ENCODE data around the gene SMCO4. TPM values are rescaled to one million over a fixed set of nuclear protein-coding genes. Genes with fewer than 3 reads are reported as not detected.

SMCO4 gene
- total RNA-seq, 2 experiments from 2014 or later = 5.0 to 9.4 TPM

DNA sequence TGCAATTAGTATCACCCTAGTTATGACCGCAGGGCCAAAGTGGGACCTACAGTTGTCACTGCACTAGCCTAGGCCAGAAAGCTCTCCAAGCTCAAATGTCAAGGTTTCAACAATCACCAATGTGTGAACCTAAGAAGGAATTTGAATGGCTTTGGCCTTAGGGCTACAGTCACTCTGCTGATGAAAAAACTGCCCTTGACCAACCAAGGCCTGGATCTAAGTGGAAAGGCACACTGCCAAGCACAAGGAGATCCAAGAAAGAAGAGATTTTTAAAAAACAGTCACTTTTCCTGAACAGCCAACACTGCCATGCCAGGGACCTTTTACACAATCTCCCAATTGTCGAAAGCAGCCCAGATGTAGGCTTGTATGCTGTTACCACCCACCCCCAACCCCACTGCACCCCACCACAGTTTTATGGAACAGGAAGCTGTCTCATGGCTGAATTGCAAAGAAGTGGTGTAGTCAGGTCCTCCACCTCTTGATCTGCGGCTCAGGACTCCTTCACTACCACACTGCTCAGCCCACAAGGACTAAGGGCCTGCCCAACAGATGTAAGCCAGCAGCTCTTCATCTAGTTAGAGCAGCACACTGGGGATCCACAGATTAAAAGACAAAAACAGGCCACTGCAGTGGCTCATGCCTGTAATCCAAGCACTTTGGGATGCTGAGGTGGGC lies 32.9 kb downstream of the SMCO4 start:
- ChIA-PET POLR2A (no interaction called here), CTCF (no interaction called here)
- no peaks in the 10 kb centered on the region for H3K27me3 Mint-ChIP-seq
- peaks cover 8% of the 10 kb centered on the region for H3K4me1 Mint-ChIP-seq (ENCODE audit: low read depth)
- no peak overlapping the region for H3K27ac Mint-ChIP-seq
- peak; percentile 45 for ATAC-seq
- intact Hi-C loops (cut with micrococcal nuclease) = no loop called here
- H3K36me3 Mint-ChIP-seq (ENCODE audit: low read depth) = no peaks in the 10 kb centered on the region
- no peak overlapping the region for H3K4me3 Mint-ChIP-seq
- peaks cover 3% of the 10 kb centered on the region for H3K9me3 Mint-ChIP-seq
- TF ChIP-seq, protein P1, sequence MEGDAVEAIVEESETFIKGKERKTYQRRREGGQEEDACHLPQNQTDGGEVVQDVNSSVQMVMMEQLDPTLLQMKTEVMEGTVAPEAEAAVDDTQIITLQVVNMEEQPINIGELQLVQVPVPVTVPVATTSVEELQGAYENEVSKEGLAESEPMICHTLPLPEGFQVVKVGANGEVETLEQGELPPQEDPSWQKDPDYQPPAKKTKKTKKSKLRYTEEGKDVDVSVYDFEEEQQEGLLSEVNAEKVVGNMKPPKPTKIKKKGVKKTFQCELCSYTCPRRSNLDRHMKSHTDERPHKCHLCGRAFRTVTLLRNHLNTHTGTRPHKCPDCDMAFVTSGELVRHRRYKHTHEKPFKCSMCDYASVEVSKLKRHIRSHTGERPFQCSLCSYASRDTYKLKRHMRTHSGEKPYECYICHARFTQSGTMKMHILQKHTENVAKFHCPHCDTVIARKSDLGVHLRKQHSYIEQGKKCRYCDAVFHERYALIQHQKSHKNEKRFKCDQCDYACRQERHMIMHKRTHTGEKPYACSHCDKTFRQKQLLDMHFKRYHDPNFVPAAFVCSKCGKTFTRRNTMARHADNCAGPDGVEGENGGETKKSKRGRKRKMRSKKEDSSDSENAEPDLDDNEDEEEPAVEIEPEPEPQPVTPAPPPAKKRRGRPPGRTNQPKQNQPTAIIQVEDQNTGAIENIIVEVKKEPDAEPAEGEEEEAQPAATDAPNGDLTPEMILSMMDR (IDR thresholded peaks at IDR 0.05) = no peak
- DNase-seq = peak; percentile 8

DNA sequence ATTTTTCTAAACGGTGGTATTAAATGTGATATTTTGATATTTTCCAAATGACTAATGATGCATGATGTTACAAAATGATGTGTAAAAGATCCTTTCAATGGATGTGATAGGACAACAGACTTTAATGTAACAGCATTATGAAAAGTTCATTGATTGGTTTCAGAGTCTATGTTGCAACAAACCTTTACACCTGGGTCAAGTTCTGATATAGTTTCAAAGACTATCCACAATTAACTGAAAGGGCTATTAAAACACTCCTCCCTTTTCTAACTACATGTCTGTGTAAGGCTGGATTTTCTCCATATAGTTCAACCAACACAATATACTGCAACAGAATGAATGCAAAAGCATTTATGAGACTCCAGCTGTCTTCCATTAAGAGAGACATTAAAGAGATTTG lies 35.7 kb downstream of the SMCO4 start:
- no peak overlapping the region for H3K27ac Mint-ChIP-seq
- ChIA-PET CTCF (no interaction called here), POLR2A (no interaction called here)
- TF ChIP-seq, protein P1 (IDR thresholded peaks at IDR 0.05) = no peak
- H3K4me1 Mint-ChIP-seq (ENCODE audit: low read depth) = peaks cover 8% of the 10 kb centered on the region
- no peak overlapping the region for H3K4me3 Mint-ChIP-seq
- no peak for ATAC-seq
- no peaks in the 10 kb centered on the region for H3K36me3 Mint-ChIP-seq (ENCODE audit: low read depth)
- no peaks in the 10 kb centered on the region for H3K27me3 Mint-ChIP-seq
- peaks cover 5% of the 10 kb centered on the region for H3K9me3 Mint-ChIP-seq
- intact Hi-C loops (cut with micrococcal nuclease) = no loop called here
- no peak for DNase-seq

DNA sequence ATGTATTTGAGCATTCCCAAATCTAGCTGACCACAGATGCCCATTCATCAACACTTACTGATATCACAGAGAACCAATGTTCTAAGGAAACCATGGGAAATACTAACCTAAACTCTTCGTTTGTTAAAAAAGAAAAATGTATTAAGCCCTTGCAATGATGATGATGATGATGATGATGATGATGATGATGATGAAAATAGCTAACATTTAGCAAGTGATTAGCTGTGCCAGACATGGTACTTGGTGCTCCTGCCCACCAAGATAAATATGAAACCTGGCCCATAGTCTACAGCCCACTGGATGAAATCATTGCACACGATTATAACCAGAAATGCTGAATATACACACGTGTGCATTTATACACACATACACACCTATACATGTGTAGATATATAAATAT lies 37.5 kb downstream of the SMCO4 start:
- ChIA-PET POLR2A (no interaction called here), CTCF (no interaction called here)
- no peak for DNase-seq
- Mint-ChIP-seq H3K4me3 (no peak overlapping the region), H3K36me3 (ENCODE audit: low read depth) (no peaks in the 10 kb centered on the region), H3K4me1 (ENCODE audit: low read depth) (no peaks in the 10 kb centered on the region), H3K27ac (no peak overlapping the region), H3K9me3 (peaks cover 5% of the 10 kb centered on the region), H3K27me3 (no peaks in the 10 kb centered on the region)
- intact Hi-C loops (cut with micrococcal nuclease) = no loop called here
- TF ChIP-seq, protein P1 (IDR thresholded peaks at IDR 0.05) = no peak
- no peak for ATAC-seq

DNA sequence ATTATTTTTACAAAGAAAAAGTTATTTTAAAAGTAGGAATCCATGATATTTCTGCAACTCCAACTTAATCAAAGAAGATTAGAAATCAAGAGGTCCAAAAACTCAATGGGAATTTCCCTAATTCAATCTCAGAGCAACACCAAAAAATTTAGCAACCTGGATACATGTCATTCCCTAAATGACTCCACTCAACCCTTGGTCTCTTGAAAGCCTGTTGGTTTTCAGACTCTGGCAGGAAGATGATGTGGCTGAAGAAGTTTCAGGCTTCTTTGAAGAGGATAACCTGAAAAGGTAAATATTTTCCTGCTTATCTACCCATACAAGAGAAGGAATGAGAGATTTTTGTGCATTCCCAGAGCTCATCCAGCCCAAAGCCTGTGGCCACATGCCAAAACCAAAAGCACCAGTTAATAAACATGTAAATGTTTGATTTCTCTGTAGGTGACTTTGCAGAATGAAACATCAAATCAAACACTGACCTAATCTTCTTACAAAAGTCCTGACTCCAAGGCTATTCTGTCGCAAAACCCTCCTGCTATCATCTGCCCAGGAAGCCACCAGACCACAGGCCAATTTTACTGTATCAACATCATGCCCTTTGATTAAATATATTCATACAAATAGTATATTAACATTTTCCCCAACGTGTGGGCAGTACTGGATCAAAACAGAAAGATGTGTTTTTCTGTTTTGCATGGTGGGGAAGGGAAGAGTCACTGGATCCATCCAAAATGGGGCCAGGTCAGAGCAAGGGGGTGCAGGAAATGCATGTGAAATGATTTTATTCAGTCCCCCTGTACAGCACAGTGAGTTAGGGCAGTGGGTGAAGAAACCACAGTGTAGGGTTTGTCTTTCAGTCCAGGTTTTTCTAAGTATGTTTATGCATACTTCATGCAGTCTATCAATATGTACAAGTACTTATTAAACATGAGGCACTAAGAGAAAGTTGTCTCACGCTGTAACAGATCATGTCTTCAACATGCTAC lies 38.8 kb downstream of the SMCO4 start:
- Mint-ChIP-seq H3K9me3 (peaks cover 4% of the 10 kb centered on the region), H3K27me3 (no peaks in the 10 kb centered on the region), H3K36me3 (ENCODE audit: low read depth) (no peaks in the 10 kb centered on the region), H3K4me3 (no peak overlapping the region), H3K27ac (no peak overlapping the region), H3K4me1 (ENCODE audit: low read depth) (no peaks in the 10 kb centered on the region)
- DNase-seq (no peak), ATAC-seq (no peak)
- TF ChIP-seq, protein P1 (IDR thresholded peaks at IDR 0.05) = no peak
- ChIA-PET POLR2A (no interaction called here), CTCF (no interaction called here)
- intact Hi-C loops (cut with micrococcal nuclease) = no loop called here

DNA sequence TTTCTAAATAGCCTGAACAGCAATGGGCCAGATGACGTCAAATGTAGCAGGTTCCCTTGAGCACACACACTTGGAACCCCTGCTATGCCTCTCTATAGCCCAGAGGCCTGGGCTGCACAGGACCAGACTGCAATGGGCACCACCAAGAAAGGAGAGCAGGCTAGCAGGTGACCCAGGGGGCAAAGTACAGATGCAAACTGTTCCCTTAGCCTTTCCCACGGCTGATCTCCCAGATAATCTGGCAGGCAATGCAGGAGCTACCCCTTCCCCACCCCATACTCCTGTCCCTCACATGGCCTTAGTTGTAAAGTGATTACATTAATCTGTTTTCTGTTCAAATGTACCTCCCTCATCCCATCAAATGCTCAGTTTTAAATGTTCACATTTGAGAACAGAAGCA lies 41.3 kb downstream of the SMCO4 start:
- Mint-ChIP-seq H3K27me3 (no peaks in the 10 kb centered on the region), H3K27ac (no peak overlapping the region), H3K4me1 (ENCODE audit: low read depth) (no peaks in the 10 kb centered on the region), H3K36me3 (ENCODE audit: low read depth) (no peaks in the 10 kb centered on the region), H3K4me3 (no peak overlapping the region), H3K9me3 (peaks cover 2% of the 10 kb centered on the region)
- POLR2A ChIA-PET = no interaction called here
- CTCF ChIA-PET = no interaction called here
- intact Hi-C loops (cut with micrococcal nuclease) = no loop called here
- no peak for ATAC-seq
- DNase-seq = no peak
- TF ChIP-seq, protein P1 (IDR thresholded peaks at IDR 0.05) = no peak
